RWPE2 (cell line): Measurements from ENCODE around the gene S1PR1.

Experiments used
- ATAC-seq: fragments of 200-7000 bp; cut with Tn5 transposase; 3 replicates; pipeline ENCODE4 v1.9.1; 2021; ENCODE audit warnings: low read depth
- DNase-seq: peaks from one replicate; pipeline ENCODE4 v3.0.0-alpha.2; 2020; ENCODE audit warnings: low spot score
- H3K27ac ChIP-seq: fragments of 450-650 bp; 2 replicates; pipeline ENCODE4 v1.5.1; 2017; ENCODE audit warnings: mild to moderate bottlenecking; ENCODE audit not compliant: poor library complexity, severe bottlenecking
- H3K27me3 ChIP-seq: fragments of 250-450 bp; sonication (Bioruptor Pico); 2 replicates; pipeline ENCODE4 v1.5.1; 2021; ENCODE audit warnings: mild to moderate bottlenecking, moderate library complexity; ENCODE audit not compliant: insufficient read depth, poor library complexity, severe bottlenecking
- H3K36me3 ChIP-seq: fragments of 250-450 bp; sonication (Bioruptor Pico); 2 replicates; pipeline ENCODE4 v1.5.1; 2020; ENCODE audit warnings: low read depth, mild to moderate bottlenecking, moderate library complexity
- H3K4me1 ChIP-seq: fragments of 250-450 bp; sonication (Bioruptor Pico); 2 replicates; pipeline ENCODE4 v1.5.1; 2021; ENCODE audit warnings: mild to moderate bottlenecking, moderate library complexity; ENCODE audit not compliant: insufficient read depth, poor library complexity, severe bottlenecking
- H3K4me3 ChIP-seq: fragments of 250-450 bp; sonication (Bioruptor Pico); 2 replicates; pipeline ENCODE4 v1.5.1; 2021; ENCODE audit warnings: mild to moderate bottlenecking, moderate library complexity; ENCODE audit not compliant: severe bottlenecking
- H3K9me3 ChIP-seq: fragments of 250-450 bp; sonication (Bioruptor Pico); 2 replicates; pipeline ENCODE4 v1.5.1; 2021; ENCODE audit warnings: mild to moderate bottlenecking, moderate library complexity; ENCODE audit not compliant: severe bottlenecking
- CTCF ChIP-seq: fragments of 450-650 bp; IDR thresholded peaks from one replicate; pipeline ENCODE4 v1.5.1; 2017; ENCODE audit warnings: mild to moderate bottlenecking, moderate library complexity; ENCODE audit not compliant: poor library complexity, severe bottlenecking

Gene S1PR1

DNA sequence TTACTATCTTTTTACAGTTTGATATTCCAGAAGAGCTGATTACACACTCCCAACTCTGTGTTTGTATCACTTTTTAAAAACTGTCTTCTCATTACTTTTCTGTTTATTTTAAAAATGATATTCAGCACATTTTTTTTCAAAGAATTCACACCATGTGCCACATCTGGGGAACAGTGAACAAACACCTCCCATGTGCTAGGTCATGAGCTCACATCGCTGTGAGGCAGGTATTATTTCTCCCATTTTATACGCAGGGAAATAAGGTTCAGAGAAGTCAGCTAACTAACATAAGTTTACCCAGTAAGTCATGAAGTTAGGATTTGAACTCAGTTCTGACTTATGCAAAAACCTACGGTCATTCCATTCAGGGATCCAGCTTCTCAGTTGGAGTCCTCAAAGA, 44.9 kb downstream of the S1PR1 start:
- Histone ChIP-seq H3K4me3 (no peak overlapping the region), H3K4me1 (no peaks in the 10 kb centered on the region), H3K9me3 (no peaks in the 10 kb centered on the region), H3K27me3 (no peaks in the 10 kb centered on the region), H3K36me3 (no peaks in the 10 kb centered on the region), H3K27ac (no peak overlapping the region)
- TF ChIP-seq CTCF: no peak
- no peak for ATAC-seq
- DNase-seq: no peak

- Histone ChIP-seq H3K36me3 (no peaks in the 10 kb centered on the region), H3K9me3 (no peaks in the 10 kb centered on the region), H3K27me3 (no peaks in the 10 kb centered on the region), H3K4me3 (no peak overlapping the region), H3K4me1 (no peaks in the 10 kb centered on the region), H3K27ac (no peak overlapping the region)
- DNase-seq (no peak), ATAC-seq (no peak; the same call in 2 of the 3 replicates)
- no peak for TF ChIP-seq CTCF
These were observed 45.7 kb downstream of the S1PR1 start for GRCh38 chr1:101282314-101283038.

- DNase-seq: no peak
- no peak for TF ChIP-seq CTCF
- no peak for ATAC-seq
These were observed 46.6 kb downstream of the S1PR1 start for GRCh38 chr1:101283443-101283842.

DNA sequence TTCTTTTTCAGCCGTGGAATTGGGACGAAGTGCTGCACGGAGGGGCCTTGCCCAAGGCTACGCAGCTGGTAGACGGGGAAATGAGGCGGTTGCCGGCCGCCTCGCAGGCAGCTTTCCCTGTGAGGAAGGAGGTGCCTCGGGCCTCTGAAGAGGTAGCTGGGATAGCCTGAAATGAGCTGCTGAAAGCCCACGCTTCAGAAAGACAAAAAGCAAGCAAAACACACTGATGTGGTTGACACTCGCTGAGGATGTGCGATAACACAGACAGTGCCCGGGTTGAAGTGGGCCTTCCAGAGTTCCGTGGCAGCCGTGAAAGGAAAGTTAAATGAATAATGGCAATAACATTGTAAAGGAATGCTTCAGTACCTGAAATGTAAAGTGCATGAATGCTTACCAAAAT, 47.2 kb downstream of the S1PR1 start:
- ATAC-seq (no peak), DNase-seq (no peak)
- no peak overlapping the region for H3K27ac ChIP-seq
- no peaks in the 10 kb centered on the region for H3K27me3 ChIP-seq
- no peaks in the 10 kb centered on the region for H3K9me3 ChIP-seq
- H3K4me3 ChIP-seq: no peak overlapping the region
- TF ChIP-seq CTCF: no peak
- no peaks in the 10 kb centered on the region for H3K4me1 ChIP-seq
- H3K36me3 ChIP-seq: no peaks in the 10 kb centered on the region

More at GRCh38 chr1:101283443-101283842, 46.6 kb downstream of the S1PR1 start:
- H3K4me3 ChIP-seq: no peak overlapping the region
- no peaks in the 10 kb centered on the region for H3K36me3 ChIP-seq
- H3K4me1 ChIP-seq: no peaks in the 10 kb centered on the region
- no peak overlapping the region for H3K27ac ChIP-seq
- H3K9me3 ChIP-seq: no peaks in the 10 kb centered on the region
- no peaks in the 10 kb centered on the region for H3K27me3 ChIP-seq

DNA sequence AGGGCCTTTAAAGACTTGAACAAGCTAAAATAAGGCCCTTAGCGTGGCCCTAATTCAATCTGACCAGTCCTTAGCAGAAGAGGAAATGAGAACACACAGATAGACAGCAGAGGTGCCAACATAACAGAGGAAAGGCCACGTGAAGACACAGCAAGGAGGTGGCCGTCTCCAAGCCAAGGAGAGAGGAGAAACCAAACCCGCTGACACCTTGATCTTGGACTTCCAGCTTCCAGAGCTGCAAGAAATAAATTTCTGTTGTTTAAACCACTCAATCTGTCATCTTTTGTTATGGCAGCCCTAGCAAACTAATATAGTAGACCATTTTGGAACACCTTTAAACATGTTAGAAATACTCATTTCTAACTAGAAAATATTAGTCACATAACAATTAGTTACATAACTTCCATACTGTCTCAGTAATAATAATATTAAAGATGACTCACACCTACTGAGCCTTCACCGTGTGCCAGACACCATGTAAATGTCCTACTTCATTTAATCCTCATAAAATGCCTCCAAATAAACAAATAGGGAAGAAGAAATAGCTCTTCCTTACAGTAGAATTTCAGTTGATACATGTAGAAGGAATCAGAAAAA, 47.9 kb downstream of the S1PR1 start:
- no peak for DNase-seq
- Histone ChIP-seq H3K9me3 (no peaks in the 10 kb centered on the region), H3K4me1 (no peaks in the 10 kb centered on the region), H3K4me3 (no peak overlapping the region), H3K36me3 (no peaks in the 10 kb centered on the region), H3K27ac (no peak overlapping the region), H3K27me3 (no peaks in the 10 kb centered on the region)
- no peak for ATAC-seq
- TF ChIP-seq CTCF: no peak
